Retinal pigment epithelial cell (primary cell): ENCODE data around the gene CD247.

Experiments used
- DNase-seq: peaks from one replicate; pipeline ENCODE4 v3.0.0-alpha.2; 2010; ENCODE audit warnings: low read depth
- H3K4me3 ChIP-seq: 2 replicates; pipeline ENCODE4 v1.5.1; 2011; ENCODE audit warnings: mild to moderate bottlenecking, low read length, control low read depth, moderate library complexity
- TF ChIP-seq, protein P1 (sequence below): conservative IDR thresholded peaks from 2 replicates; pipeline ENCODE4 v1.5.1; 2011; ENCODE audit warnings: low read depth, low read length, control low read depth, inconsistent platforms

The CD247 gene

DNA sequence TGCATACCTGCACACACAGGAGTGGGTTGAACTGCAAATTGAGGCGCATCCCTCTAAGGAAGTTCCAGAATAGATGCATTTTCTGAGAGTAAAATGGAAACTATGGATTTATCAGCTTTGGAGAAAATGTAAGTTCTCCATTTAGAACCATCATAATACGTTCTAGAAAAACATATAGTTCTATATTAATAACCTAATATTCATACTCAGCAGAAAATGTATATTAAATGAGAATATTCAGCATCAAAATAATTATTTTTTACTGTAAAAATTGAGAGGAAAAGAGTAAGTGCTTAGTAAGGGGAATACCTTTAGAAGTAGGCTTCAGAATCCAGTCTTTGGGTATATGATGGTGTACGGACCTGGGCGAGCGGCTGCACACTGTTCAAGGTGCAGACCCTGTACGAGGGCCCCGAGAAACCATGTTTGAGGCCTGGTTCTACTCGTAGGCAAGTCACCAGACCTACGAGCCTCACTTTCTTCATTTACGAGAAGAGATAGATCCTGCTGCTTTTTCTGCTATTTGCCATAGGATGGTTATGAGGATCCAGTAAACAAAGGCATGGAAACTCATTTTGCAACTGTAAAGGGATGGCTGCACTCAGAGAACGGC lies 6.8 kb downstream of the CD247 start:
- TF ChIP-seq, protein P1, sequence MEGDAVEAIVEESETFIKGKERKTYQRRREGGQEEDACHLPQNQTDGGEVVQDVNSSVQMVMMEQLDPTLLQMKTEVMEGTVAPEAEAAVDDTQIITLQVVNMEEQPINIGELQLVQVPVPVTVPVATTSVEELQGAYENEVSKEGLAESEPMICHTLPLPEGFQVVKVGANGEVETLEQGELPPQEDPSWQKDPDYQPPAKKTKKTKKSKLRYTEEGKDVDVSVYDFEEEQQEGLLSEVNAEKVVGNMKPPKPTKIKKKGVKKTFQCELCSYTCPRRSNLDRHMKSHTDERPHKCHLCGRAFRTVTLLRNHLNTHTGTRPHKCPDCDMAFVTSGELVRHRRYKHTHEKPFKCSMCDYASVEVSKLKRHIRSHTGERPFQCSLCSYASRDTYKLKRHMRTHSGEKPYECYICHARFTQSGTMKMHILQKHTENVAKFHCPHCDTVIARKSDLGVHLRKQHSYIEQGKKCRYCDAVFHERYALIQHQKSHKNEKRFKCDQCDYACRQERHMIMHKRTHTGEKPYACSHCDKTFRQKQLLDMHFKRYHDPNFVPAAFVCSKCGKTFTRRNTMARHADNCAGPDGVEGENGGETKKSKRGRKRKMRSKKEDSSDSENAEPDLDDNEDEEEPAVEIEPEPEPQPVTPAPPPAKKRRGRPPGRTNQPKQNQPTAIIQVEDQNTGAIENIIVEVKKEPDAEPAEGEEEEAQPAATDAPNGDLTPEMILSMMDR: no peak
- no peak overlapping the region for H3K4me3 ChIP-seq
- DNase-seq: no peak

DNA sequence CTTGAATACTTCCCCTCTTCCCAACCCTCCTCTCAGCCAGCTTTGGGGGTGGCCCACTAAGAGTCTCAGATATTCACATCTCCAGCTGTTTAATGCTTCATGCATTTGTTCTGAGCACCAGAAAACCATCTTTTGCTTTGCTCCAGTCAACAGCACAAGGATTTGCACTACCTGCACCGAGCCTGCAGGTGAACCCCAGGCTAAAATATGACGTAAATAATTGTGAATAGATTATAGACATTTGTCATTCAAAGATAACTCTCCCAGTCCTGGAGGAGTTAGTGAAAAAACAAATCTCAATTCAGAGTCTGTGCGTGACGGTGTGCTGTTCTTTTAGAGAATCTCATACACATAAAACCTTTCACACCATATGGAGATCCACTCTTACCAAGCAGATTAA lies 7.4 kb downstream of the CD247 start:
- DNase-seq: no peak
- TF ChIP-seq, protein P1: no peak
- no peak overlapping the region for H3K4me3 ChIP-seq

DNA sequence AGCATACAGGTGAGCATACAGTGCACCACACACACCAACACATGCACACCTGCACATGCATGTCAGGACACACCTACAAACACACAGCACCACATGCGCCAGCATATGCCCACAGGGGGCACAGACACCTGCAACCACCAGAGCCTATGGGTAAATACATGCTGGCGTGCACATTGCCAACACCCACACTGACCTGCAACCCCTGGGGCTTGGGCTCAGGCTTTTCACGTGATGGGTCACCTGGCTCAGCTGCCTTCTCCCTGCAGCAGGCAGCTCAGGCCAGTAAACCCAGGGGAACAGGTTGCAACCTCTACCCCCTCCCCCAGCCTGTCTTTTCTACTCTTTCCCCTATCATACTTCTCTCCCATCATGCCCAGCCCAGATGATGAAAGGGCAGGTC lies 8.1 kb downstream of the CD247 start:
- TF ChIP-seq, protein P1: no peak
- H3K4me3 ChIP-seq: no peak overlapping the region
- no peak for DNase-seq

DNA sequence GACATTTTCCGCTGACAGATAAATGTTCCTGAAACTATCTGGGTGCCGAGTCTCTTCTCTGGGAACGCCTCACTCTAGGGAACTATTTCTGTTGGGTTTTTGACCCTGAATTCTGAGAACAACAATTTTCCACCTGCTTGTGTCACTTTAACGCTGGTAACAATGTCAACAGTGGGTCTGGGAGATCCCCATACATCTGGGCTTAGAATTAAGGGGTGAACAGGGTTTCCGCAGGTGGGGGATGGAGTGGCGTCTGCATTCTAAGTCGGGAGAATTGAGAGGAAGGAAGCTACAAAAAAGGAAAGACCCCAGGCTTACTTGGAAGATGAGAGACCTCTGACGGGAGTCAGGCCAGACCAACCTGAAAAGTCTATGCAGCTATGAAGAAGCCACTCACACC lies 8.7 kb downstream of the CD247 start:
- no peak for DNase-seq
- H3K4me3 ChIP-seq: no peak overlapping the region
- TF ChIP-seq, protein P1: no peak

DNA sequence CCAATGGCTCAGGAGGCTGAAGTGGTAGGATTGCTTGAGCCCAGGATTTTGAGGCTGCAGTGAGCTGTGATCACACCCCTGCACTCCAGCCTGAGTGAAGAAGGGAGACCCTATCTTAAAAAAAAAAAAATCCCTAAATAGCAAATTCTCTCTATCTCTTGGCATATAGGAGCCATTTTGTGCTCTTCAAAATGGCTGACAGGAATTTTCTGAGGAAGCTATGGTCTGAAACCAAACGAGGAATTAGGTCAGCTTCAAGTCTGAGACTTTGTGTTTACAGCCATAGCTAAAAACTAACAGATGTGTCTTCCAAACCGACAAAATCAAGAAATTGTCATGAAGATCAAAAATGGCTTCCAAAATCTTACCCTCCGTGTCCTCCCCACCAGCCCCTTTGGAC lies 10.6 kb downstream of the CD247 start:
- no peak for DNase-seq
- H3K4me3 ChIP-seq: no peak overlapping the region
- TF ChIP-seq, protein P1: no peak

DNA sequence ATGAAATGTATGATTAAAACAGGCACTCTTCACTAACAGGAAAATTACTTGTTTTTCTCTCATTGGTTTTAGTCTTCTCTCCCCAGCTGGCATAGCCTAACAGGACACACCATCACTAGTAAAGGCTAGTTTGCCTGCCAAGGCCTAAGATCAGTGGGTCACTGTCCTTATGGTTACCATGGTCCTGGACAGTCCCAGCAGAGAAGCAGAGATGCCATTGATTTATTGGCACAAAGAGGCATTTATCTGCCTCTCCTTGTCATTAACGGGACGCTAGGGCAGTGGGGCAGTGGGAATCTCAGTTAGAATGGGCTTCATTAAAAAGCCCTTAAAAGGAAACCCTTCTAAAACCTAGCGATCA lies 13.9 kb downstream of the CD247 start:
- H3K4me3 ChIP-seq: no peak overlapping the region
- DNase-seq: no peak
- TF ChIP-seq, protein P1: no peak

DNA sequence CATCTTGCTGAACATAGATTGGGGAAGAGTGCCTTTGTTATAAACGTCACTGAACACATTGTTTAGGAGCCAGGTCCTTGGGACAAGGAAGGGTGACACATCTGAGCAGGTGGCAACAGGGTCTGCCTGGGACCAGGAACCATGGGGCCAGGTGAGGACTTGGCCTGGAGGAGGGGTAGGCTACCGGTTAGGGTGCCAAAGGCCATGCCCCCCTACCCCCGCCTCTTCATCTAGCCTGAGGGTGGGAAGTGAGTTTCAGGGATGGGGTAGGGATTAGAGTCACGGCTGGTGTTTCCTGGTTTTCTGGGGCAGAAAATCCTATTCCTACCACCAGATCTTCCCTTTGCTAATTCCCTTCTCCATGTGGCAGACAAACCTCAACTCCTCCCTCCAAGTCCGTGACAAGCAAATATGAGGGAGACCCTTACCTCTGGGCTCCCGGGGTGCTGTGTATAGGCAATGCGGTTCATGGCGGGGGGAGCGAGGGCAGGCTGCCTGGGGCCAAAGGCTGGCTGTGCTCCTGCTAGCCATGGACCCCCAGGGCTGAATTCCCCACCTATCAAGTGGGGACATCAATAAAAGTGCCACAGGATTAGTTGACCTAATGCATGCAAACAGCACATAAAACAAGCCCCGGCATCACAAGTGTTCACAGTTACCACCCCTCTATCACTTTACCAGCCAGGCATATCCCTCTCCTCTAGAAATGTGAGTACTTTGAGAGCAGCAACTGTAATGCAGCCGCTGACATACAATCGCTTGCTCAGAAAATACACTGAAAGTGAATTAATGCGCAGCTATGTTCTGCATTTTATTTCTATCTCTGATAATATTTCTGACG lies 14.5 kb downstream of the CD247 start:
- no peak overlapping the region for H3K4me3 ChIP-seq
- TF ChIP-seq, protein P1: no peak
- DNase-seq: no peak
